D721Med (cell line): Measurements from ENCODE around the gene FOXD1.
"Not testable (repeated sequence)": the region's sequence is repeated elsewhere in the genome, so short reads cannot be mapped to it uniquely, and the experiment has no call there.

ENCODE experiments used
- DNase-seq: peaks from one replicate; pipeline ENCODE4 v3.0.0; 2011; ENCODE audit warnings: low spot score; ENCODE audit not compliant: insufficient read length
- FAIRE-seq: peaks from 2 replicates; lab custom pipeline; 2011; peaks lifted over from hg19 to GRCh38; lab: Jason Lieb, UNC
- TF ChIP-seq, protein P1 (sequence below): IDR thresholded peaks from 2 replicates; pipeline ENCODE4 v1.5.1; 2012; ENCODE audit warnings: mild to moderate bottlenecking, control low read depth; ENCODE audit not compliant: insufficient read depth; ENCODE audit errors: missing control alignments

Gene FOXD1

DNA sequence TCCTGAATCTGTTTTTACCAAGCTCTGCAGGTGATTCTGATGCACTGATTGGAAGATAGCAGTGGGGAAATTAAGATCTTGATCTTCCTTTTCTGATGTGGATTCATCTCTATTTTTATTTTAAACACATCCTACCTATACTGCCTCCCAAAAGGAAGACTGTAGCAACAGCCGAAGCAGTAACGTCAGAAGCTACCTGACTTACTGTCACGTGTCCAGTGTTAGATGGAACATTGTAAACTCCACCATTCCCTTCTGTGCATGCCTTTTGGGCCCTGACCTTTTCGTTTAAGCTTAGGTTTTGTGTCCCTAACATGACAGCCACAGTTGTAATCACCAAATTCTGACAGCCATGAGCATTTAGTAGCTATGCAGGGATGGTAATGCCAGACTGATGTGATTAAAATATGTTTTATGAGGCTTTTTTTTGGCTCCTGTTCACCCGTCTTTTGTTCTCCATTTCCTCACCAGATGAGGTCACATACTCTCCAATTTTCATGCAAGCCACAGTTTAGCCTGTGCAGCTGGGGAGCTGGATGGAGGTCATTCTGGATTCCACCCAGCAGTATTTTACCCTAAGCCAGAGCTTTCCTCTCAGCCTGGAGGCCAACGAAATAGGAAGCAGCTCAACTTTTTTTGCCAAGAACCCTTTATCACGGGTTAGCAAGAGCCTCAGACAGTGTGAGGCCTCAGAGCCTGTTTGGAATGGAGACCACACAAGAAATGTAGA, 15.6 kb upstream of the FOXD1 start:
- TF ChIP-seq, protein P1, sequence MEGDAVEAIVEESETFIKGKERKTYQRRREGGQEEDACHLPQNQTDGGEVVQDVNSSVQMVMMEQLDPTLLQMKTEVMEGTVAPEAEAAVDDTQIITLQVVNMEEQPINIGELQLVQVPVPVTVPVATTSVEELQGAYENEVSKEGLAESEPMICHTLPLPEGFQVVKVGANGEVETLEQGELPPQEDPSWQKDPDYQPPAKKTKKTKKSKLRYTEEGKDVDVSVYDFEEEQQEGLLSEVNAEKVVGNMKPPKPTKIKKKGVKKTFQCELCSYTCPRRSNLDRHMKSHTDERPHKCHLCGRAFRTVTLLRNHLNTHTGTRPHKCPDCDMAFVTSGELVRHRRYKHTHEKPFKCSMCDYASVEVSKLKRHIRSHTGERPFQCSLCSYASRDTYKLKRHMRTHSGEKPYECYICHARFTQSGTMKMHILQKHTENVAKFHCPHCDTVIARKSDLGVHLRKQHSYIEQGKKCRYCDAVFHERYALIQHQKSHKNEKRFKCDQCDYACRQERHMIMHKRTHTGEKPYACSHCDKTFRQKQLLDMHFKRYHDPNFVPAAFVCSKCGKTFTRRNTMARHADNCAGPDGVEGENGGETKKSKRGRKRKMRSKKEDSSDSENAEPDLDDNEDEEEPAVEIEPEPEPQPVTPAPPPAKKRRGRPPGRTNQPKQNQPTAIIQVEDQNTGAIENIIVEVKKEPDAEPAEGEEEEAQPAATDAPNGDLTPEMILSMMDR: no peak
- DNase-seq (no peak), FAIRE-seq (no peak)

DNA sequence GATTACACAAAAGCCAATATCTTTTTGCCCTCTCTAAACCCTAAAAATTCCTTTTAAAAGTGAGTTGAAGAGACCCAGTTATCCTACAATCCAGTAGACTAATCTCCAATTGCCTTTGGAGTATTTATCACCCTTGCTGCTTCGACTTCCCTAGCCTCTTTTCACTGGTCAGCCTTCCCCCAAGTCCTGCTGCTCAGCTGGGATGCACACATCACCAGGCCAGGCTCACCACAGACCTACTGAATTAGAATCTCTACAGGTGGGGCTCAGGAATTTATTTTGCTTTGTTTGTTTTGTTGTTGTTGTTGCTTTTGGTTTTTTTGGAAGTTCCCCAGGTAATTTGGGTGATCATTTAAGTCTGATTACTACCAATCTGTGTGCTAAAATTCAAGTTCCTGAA, 11.6 kb upstream of the FOXD1 start:
- DNase-seq (no peak), FAIRE-seq (no peak)
- TF ChIP-seq, protein P1: no peak

DNA sequence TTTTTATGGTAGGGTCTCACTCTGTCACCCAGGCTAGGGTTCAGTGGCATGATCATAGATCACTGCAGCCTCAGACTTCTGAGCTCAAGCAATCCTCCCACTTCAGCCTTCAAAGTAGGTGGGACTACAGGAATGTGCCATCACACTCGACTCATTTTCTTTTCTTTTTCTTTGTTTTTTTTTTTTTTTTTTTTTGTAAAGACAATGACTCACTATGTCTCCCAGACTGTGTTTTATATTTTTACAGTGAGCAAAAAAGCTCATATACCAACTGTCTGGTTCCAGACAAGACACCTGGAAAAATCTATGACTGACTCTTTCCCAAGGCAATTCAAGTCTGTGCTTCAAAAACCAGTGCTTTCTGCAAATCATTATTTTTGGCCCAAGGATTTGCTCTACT, 10.8 kb upstream of the FOXD1 start:
- TF ChIP-seq, protein P1: no peak
- FAIRE-seq: no peak
- DNase-seq: no peak

DNA sequence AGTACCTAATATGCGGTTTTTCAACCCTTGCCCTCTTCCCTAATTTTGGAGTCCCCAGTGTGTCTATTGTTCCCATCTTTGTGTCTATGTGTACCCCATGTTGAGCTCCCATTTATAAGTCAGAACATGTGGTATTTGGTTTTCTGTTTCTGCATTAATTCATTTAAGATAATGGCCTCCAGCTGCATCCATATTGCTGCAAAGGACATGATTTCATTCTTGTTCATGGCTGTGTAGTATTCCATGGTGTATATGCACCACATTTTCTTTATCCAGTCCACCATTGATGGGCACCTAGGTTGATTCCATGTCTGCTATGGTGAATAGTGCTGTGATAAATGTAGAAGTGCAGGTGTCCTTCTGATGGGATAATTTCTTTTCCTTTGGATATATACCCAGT, 7.9 kb upstream of the FOXD1 start:
- not testable (repeated sequence) for FAIRE-seq, DNase-seq

DNA sequence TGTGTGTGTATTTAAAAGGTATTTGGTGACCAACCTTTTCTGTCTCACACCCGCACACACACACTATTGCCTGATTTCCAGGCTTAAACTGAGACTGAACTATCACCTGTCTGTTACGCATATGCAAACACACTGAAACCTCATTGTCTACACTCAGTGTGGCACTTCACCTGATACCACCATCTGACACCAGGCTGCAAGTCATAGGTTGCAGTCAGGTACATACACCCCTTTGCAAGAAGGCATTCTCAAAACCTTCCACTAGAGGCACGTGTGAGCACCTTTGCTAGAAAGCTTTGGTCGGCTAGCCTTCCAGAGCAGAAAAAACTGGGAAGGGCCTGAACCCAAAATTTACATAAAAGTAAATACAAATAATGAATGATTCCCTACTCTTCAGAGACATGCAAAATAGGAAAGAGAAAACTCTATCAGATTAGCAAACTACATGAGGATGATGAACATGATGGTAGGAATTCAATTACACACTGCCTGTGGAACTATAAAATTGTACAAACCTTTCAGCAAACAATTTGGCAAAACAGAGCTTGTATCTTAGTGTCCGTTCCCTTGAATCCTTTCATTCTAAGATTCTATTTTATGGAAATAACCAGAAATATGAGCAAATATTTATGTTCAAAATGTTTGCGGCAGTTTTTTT, 5.9 kb upstream of the FOXD1 start:
- FAIRE-seq (peak; percentile 87), DNase-seq (no peak)
- TF ChIP-seq, protein P1: peak; percentile 73

DNA sequence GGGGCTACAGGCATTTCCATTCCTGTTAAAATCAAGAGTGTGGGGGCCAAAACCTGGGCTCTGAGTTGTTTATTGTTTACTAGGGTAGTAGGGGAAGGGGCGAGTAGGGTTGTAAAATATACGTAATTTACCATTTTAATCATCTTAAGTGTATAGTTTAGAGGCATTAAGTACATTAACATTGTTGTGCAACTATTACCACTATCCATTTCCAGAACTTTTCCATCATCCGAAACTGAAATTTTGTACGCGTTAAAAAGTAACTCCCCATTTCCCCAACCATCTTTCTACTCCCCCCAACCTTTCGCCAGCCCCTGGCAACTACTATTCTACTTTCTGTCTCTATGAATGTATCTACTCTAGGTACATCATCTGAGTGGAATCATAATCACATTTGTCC, 3.6 kb upstream of the FOXD1 start:
- DNase-seq (no peak), FAIRE-seq (no peak)
- TF ChIP-seq, protein P1: no peak

DNA sequence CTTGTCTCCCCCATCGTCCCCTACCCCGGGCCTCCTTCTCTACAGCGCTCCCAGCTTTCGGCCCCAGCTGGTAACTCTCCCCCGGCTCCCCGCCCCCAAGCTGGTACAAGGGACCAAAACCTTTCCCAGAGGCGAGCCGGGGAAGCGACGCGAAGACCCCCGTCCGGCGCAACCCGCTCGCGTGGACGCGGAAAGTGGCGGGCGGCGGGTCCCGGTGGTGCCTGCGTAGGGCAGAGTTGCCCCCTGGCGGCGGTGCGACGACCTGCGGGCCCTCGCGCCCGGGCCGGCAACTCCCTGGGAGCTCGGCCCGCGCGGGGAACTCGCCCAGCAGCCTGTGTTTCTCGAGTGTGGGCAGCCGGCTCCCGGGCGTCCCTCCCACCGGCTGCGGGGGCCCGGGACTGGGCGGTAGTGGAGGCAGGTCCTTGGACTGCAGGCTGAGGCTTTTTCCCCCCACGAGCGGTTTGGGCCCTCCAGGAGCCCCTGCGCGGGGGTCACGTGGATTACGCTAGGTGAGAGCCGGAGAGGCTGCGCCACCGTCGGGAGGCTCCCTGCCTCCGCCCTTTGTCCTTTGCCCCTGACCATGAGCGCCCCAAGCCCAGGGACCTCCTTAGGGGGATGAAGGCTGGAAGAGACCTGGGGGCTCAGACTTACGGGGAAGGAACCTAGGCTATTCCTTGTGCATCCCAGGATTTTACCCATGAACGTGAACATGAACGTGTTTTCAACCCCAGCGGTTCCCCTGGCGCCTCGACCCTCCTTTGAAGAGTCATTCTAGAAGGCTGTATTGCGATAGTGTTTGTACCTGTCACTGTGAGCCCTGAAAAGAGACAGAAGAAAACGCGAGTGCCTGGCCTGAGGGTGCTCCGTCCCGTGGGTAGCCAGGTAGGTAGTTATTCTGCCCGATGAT, 2.9 kb upstream of the FOXD1 start:
- TF ChIP-seq, protein P1: peak; percentile 60
- DNase-seq: no peak
- FAIRE-seq: no peak
